Prostate gland (tissue), 2 donors: ENCODE data around the gene UQCRC2.

Experiments
- CTCF ChIP-seq, 4 experiments: fragments of 200-600 bp in 2 of 4; fragments of 450-650 bp in 2 of 4; sonication (generic) in 2 of 4; IDR thresholded peaks; 1 replicate in 3 of 4; 2 replicates in 1 of 4; pipeline ENCODE4 v1.5.1; 2016 to 2019; ENCODE audit warnings: antibody characterized with exemption in 4 of 4, mild to moderate bottlenecking in 2 of 4, moderate library complexity in 2 of 4
- POLR2A ChIP-seq: fragments of 450-650 bp; IDR thresholded peaks from one replicate; pipeline ENCODE4 v1.6.1; 2016; ENCODE audit warnings: antibody characterized with exemption, mild to moderate bottlenecking

- TF ChIP-seq POLR2A (no peak), CTCF (IDR thresholded peaks at IDR 0.05) (no peak)
These were observed 54.0 kb downstream of the UQCRC2 start for GRCh38 chr16:22007159-22007508.
